Breast epithelium (tissue), 4 donors: ENCODE results near the gene TXN2. TPM values are rescaled to one million over a fixed set of nuclear protein-coding genes. Genes with fewer than 3 reads are reported as not detected.

Experiments used
- DNase-seq, 2 donors: peaks; one replicate each; pipeline ENCODE4 v3.0.0-alpha.2; 2019; ENCODE audit warnings: low spot score in 2 of 2
- H3K27ac ChIP-seq, 2 donors: fragments of 200-600 bp; sonication (generic) in 1 of 2; one replicate each; pipeline ENCODE4 v1.5.1; 2016 to 2019; ENCODE audit warnings: mild to moderate bottlenecking in 1 of 2
- H3K27me3 ChIP-seq, 2 donors: fragments of 200-600 bp; sonication (generic) in 1 of 2; one replicate each; pipeline versions ENCODE4 v1.5.1 to v1.6.0; 2017 to 2019; ENCODE audit warnings: control low read depth in 1 of 2, mild to moderate bottlenecking in 1 of 2
- H3K36me3 ChIP-seq: fragments of 200-600 bp; one replicate; pipeline ENCODE4 v1.5.1; 2019
- H3K4me1 ChIP-seq, 2 donors: fragments of 200-600 bp; sonication (generic); one replicate each; pipeline ENCODE4 v1.5.1; 2016 to 2019; ENCODE audit warnings: control low read depth in 1 of 2
- H3K4me3 ChIP-seq, 3 donors: fragments of 200-600 bp; sonication (generic); 1 replicate in 2 of 3; 2 replicates in 1 of 3; pipeline ENCODE4 v1.5.1; 2016 to 2019; ENCODE audit warnings: mild to moderate bottlenecking in 3 of 3, moderate library complexity in 2 of 3
- H3K9me3 ChIP-seq, 2 donors: fragments of 200-600 bp; sonication (generic) in 1 of 2; one replicate each; pipeline ENCODE4 v1.5.1; 2016 to 2019; ENCODE audit warnings: control low read depth in 1 of 2
- POLR2A ChIP-seq: fragments of 450-650 bp; IDR thresholded peaks from one replicate; pipeline ENCODE4 v1.6.1; 2016; ENCODE audit warnings: antibody characterized with exemption, mild to moderate bottlenecking, moderate library complexity
- POLR2AphosphoS5 ChIP-seq, 3 donors: sonication (generic); formaldehyde crosslinking; IDR thresholded peaks; one replicate each; pipeline ENCODE4 v1.6.1; 2017; ENCODE audit warnings: antibody characterized with exemption in 3 of 3
- intact Hi-C: fragments of 100-400 bp; cut with DNase I; formaldehyde crosslinking; loops from one replicate; pipeline ENCODE4 v1.15.1; 2023; ENCODE audit warnings: low total_unique reads
- total RNA-seq, 3 donors: library from RNA; depleted of rRNA; stranded (reverse); fragments of >200 nt; gene quantifications; one replicate each; pipeline ENCODE4 v1.1.0, GENCODE V29; 2016

The TXN2 gene
- total RNA-seq, 3 donors from 2014 or later, result 52.3 to 71.1 (median 58.1) TPM

DNA sequence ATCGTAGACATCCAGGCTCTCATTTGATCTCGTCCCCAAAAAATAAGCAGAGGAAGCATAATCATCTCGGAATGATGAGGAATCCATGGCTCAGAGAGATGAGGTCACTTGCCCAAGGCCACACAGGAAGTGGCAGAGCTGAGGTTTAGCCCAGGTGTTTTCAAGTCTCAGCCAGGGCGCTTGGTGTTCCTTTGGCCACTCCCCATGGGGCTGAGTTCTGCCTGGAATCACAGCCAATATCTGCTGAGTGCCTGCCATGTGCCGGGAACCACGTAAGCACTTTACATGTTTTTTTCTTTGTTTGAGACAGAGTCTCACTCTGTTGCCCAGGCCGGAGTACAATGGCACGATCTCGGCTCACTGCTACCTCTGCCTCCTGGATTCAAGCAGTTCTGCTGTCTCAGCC lies 64.2 kb downstream of the TXN2 start:
- H3K4me1 ChIP-seq, result peaks cover 5 to 7% of the 10 kb centered on the region in 2 donors
- intact Hi-C loops, result no loop called here
- no peak overlapping the region for H3K4me3 ChIP-seq
- TF ChIP-seq POLR2AphosphoS5 (IDR thresholded peaks at IDR 0.05) (peak in 1 of 3 donors; percentile 11), POLR2A (no peak)
- peak overlapping the region; percentile 30 to 32 for H3K27ac ChIP-seq
- H3K36me3 ChIP-seq, result no peaks in the 10 kb centered on the region
- no peaks in the 10 kb centered on the region for H3K9me3 ChIP-seq
- no peaks in the 10 kb centered on the region for H3K27me3 ChIP-seq
- peak; percentile 63 to 67 for DNase-seq

Other genes with a start within 250 kb of the TXN2 start
- gene APOL2, start 242.1 kb downstream of the TXN2 start, total RNA-seq, result 100 to 1,000 TPM in 1 of 3 donors, 10 to 100 TPM in 2; 50.4 to 112 (median 73.8) TPM
- 10 to 100 TPM in 2 of 3 donors, 1 to 10 TPM in 1; 5.9 to 38.3 (median 22.2) TPM for gene APOL1, start 228.5 kb downstream of the TXN2 start, total RNA-seq
- 100 to 1,000 TPM; 169 to 392 (median 268) TPM for gene MYH9, start 93.7 kb downstream of the TXN2 start, total RNA-seq
- 1 to 10 TPM; 4.9 to 9.9 (median 6.1) TPM for gene FOXRED2, start 25.4 kb upstream of the TXN2 start, total RNA-seq
- gene EIF3D, start 47.5 kb upstream of the TXN2 start, total RNA-seq, result 100 to 1,000 TPM; 291 to 419 (median 301) TPM
- not detected for gene CACNG2, start 222.1 kb upstream of the TXN2 start, total RNA-seq